ENCODE results near the gene ZNF773.
"Not testable (repeated sequence)": the region's sequence is repeated elsewhere in the genome, so short reads cannot be mapped to it uniquely, and the experiment has no call there.

The ZNF773 gene

GRCh38 chr19:57499680-57500395, at the start of gene ZNF773:
TSS of gene ZNF773 (plus strand) at chr19:57499938. CDS start at chr19:57500081, 143 bp downstream.
- peak; percentile 90 to 95 (median 92) for DNase-seq

- no peak for DNase-seq
Observed at GRCh38 chr19:57452307-57452706, 47.4 kb upstream of the ZNF773 start.

GRCh38 chr19:57465680-57466381, 33.9 kb upstream of the ZNF773 start:
- DNase-seq: peak in 2 of 3 experiments; percentile 3 to 19

GRCh38 chr19:57466489-57466888, 33.2 kb upstream of the ZNF773 start:
- DNase-seq: no peak

GRCh38 chr19:57473646-57474045, 26.1 kb upstream of the ZNF773 start:
- no peak for DNase-seq

- DNase-seq: peak; percentile 76 to 95 (median 91)
Observed at GRCh38 chr19:57477191-57478008, 22.3 kb upstream of the ZNF773 start, which contains the start of gene ZNF772. TSS of gene ZNF772 (minus strand) at chr19:57477566. CDS start at chr19:57477309, 257 bp downstream.

- DNase-seq: peak; percentile 88 to 97 (median 95)
Observed at GRCh38 chr19:57487477-57488298, 12.1 kb upstream of the ZNF773 start, which contains the start of gene ZNF419. TSS of gene ZNF419 (plus strand) at chr19:57487750. CDS start at chr19:57487951, 201 bp downstream.

- not testable (repeated sequence) for DNase-seq
Observed at GRCh38 chr19:57488299-57488644, 11.5 kb upstream of the ZNF773 start.

GRCh38 chr19:57499332-57499679, 432 bp upstream of the ZNF773 start:
- not testable (repeated sequence) for DNase-seq

GRCh38 chr19:57500400-57500799, 662 bp downstream of the ZNF773 start:
- DNase-seq: not testable (repeated sequence)

- peak in 1 of 3 experiments; percentile 12 for DNase-seq
Observed at GRCh38 chr19:57506163-57506562, 6.4 kb downstream of the ZNF773 start.

- no peak for DNase-seq
Observed at GRCh38 chr19:57511484-57511883, 11.7 kb downstream of the ZNF773 start.

GRCh38 chr19:57512845-57513244, 13.1 kb downstream of the ZNF773 start:
- peak in 1 of 3 experiments; percentile 2 for DNase-seq

GRCh38 chr19:57515255-57515654, 15.5 kb downstream of the ZNF773 start:
- no peak for DNase-seq

GRCh38 chr19:57518021-57518420, 18.3 kb downstream of the ZNF773 start:
- not testable (repeated sequence) for DNase-seq

- peak; percentile 89 to 95 (median 94) for DNase-seq
Observed at GRCh38 chr19:57527136-57527881, 27.6 kb downstream of the ZNF773 start, which contains the start of gene ZNF549. TSS of gene ZNF549 (plus strand) at chr19:57527356. CDS start at chr19:57527574, 218 bp downstream.

GRCh38 chr19:57537953-57538547, 38.3 kb downstream of the ZNF773 start:
- DNase-seq: no peak

- DNase-seq: no peak
Observed at GRCh38 chr19:57546513-57546912, 46.8 kb downstream of the ZNF773 start.

GRCh38 chr19:57552432-57552831, 52.7 kb downstream of the ZNF773 start:
- no peak for DNase-seq

- no peak for DNase-seq
Observed at GRCh38 chr19:57557659-57558058, 57.9 kb downstream of the ZNF773 start.
